Breast epithelium (tissue), 4 donors: Measurements from ENCODE around the gene OSBPL3. TPM values are rescaled to one million over a fixed set of nuclear protein-coding genes. Genes with fewer than 3 reads are reported as not detected.

Experiments used
- DNase-seq, 2 donors: peaks; one replicate each; pipeline ENCODE4 v3.0.0-alpha.2; 2019; ENCODE audit warnings: low spot score in 2 of 2
- H3K27ac ChIP-seq, 2 donors: fragments of 200-600 bp; sonication (generic) in 1 of 2; one replicate each; pipeline ENCODE4 v1.5.1; 2016 to 2019; ENCODE audit warnings: mild to moderate bottlenecking in 1 of 2
- H3K27me3 ChIP-seq, 2 donors: fragments of 200-600 bp; sonication (generic) in 1 of 2; one replicate each; pipeline versions ENCODE4 v1.5.1 to v1.6.0; 2017 to 2019; ENCODE audit warnings: control low read depth in 1 of 2, mild to moderate bottlenecking in 1 of 2
- H3K36me3 ChIP-seq: fragments of 200-600 bp; one replicate; pipeline ENCODE4 v1.5.1; 2019
- H3K4me1 ChIP-seq, 2 donors: fragments of 200-600 bp; sonication (generic); one replicate each; pipeline ENCODE4 v1.5.1; 2016 to 2019; ENCODE audit warnings: control low read depth in 1 of 2
- H3K4me3 ChIP-seq, 3 donors: fragments of 200-600 bp; sonication (generic); 1 replicate in 2 of 3; 2 replicates in 1 of 3; pipeline ENCODE4 v1.5.1; 2016 to 2019; ENCODE audit warnings: mild to moderate bottlenecking in 3 of 3, moderate library complexity in 2 of 3
- H3K9me3 ChIP-seq, 2 donors: fragments of 200-600 bp; sonication (generic) in 1 of 2; one replicate each; pipeline ENCODE4 v1.5.1; 2016 to 2019; ENCODE audit warnings: control low read depth in 1 of 2
- POLR2A ChIP-seq: fragments of 450-650 bp; IDR thresholded peaks from one replicate; pipeline ENCODE4 v1.6.1; 2016; ENCODE audit warnings: antibody characterized with exemption, mild to moderate bottlenecking, moderate library complexity
- POLR2AphosphoS5 ChIP-seq, 3 donors: sonication (generic); formaldehyde crosslinking; IDR thresholded peaks; one replicate each; pipeline ENCODE4 v1.6.1; 2017; ENCODE audit warnings: antibody characterized with exemption in 3 of 3
- intact Hi-C: fragments of 100-400 bp; cut with DNase I; formaldehyde crosslinking; loops from one replicate; pipeline ENCODE4 v1.15.1; 2023; ENCODE audit warnings: low total_unique reads
- total RNA-seq, 3 donors: library from RNA; depleted of rRNA; stranded (reverse); fragments of >200 nt; gene quantifications; one replicate each; pipeline ENCODE4 v1.1.0, GENCODE V29; 2016
- TF ChIP-seq, protein P1 (sequence below), 3 donors: fragments of 450-650 bp; IDR thresholded peaks; one replicate each; pipeline ENCODE4 v1.5.1; 2016 to 2017; ENCODE audit warnings: antibody characterized with exemption in 3 of 3, mild to moderate bottlenecking in 3 of 3, moderate library complexity in 3 of 3

OSBPL3 gene
- total RNA-seq, 3 donors from 2014 or later, result 6.4 to 20.5 (median 8.5) TPM

DNA sequence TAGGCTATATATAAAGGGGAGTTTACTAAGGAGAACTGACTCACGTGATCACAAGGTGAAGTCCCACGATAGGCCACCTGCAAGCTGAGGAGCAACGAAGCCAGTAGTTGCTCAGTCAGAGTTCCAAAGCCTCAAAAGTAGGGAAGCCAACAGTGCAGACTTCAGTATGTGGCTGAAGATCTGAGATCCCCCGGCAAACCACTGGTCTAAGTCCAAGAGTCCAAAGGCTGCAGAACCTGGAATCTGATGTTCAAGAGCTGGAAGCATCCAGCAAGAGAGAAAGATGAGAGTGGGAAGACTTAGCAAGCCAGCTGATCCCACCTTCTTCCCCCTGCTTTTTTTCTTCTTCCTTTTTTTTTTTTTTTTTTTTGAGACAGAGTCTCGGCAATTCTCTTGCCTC, 195.7 kb downstream of the OSBPL3 start:
- H3K36me3 ChIP-seq, result no peaks in the 10 kb centered on the region
- no peak for DNase-seq
- H3K9me3 ChIP-seq, result no peaks in the 10 kb centered on the region
- no peak overlapping the region for H3K4me3 ChIP-seq
- intact Hi-C loops, result no loop called here
- no peaks in the 10 kb centered on the region for H3K4me1 ChIP-seq
- H3K27me3 ChIP-seq, result no peaks in the 10 kb centered on the region
- TF ChIP-seq, protein P1, sequence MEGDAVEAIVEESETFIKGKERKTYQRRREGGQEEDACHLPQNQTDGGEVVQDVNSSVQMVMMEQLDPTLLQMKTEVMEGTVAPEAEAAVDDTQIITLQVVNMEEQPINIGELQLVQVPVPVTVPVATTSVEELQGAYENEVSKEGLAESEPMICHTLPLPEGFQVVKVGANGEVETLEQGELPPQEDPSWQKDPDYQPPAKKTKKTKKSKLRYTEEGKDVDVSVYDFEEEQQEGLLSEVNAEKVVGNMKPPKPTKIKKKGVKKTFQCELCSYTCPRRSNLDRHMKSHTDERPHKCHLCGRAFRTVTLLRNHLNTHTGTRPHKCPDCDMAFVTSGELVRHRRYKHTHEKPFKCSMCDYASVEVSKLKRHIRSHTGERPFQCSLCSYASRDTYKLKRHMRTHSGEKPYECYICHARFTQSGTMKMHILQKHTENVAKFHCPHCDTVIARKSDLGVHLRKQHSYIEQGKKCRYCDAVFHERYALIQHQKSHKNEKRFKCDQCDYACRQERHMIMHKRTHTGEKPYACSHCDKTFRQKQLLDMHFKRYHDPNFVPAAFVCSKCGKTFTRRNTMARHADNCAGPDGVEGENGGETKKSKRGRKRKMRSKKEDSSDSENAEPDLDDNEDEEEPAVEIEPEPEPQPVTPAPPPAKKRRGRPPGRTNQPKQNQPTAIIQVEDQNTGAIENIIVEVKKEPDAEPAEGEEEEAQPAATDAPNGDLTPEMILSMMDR (IDR thresholded peaks at IDR 0.05), result no peak
- TF ChIP-seq POLR2AphosphoS5 (IDR thresholded peaks at IDR 0.05), result no peak
- no peak for TF ChIP-seq POLR2A
- H3K27ac ChIP-seq, result no peak overlapping the region

DNA sequence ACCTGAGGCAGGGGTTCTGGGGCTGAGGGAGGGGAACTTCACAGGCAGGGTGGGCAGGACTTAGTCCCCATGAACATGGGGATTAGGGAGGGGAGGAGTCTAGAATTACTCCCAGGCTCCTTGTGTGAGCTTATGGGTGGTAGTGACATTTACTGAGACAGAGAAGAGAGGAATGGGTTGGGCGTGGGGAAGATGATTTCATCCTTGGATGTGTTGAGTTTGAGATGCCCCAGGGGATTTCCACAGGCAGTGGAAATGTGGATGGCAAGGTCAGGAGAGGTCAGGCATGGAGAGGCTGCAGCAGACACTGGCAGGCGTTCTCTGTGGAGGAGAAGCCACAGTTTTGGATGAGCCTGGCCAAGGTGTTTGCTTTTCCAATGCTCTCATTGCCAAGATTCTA, 196.3 kb downstream of the OSBPL3 start:
- Histone ChIP-seq H3K27me3 (no peaks in the 10 kb centered on the region), H3K36me3 (no peaks in the 10 kb centered on the region), H3K4me3 (no peak overlapping the region), H3K9me3 (no peaks in the 10 kb centered on the region), H3K27ac (no peak overlapping the region), H3K4me1 (no peaks in the 10 kb centered on the region)
- intact Hi-C loops, result loop anchor here (2.0 kb wide), 1 partner anchor 59 kb away; no protein-coding TSS in a partner anchor
- no peak for DNase-seq
- no peak for TF ChIP-seq POLR2A
- no peak for TF ChIP-seq POLR2AphosphoS5 (IDR thresholded peaks at IDR 0.05)
- TF ChIP-seq, protein P1 (IDR thresholded peaks at IDR 0.05), result no peak

DNA sequence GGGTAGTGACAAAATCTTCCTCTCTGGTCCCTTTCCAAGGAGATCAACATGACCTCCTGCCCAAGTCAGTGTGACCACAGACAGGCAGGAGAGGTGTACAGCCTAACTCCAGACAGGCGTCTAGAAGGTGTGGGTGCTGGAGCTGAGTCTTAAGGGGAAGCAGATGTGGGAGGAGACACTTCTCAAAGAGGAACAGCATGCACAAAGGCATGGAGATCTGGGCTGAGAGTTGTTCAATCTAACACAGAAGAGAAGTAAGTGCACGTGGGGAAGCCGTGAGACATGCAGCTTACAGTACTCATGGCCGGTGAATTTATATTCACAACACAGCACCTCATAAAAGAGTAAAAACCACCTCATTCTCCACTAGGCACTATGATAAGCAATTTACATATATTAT, 198.9 kb downstream of the OSBPL3 start:
- Histone ChIP-seq H3K9me3 (no peaks in the 10 kb centered on the region), H3K4me1 (no peaks in the 10 kb centered on the region), H3K27ac (no peak overlapping the region), H3K4me3 (no peak overlapping the region), H3K27me3 (no peaks in the 10 kb centered on the region), H3K36me3 (no peaks in the 10 kb centered on the region)
- no peak for DNase-seq
- intact Hi-C loops, result no loop called here
- TF ChIP-seq POLR2A (no peak), POLR2AphosphoS5 (IDR thresholded peaks at IDR 0.05) (no peak)
- TF ChIP-seq, protein P1 (IDR thresholded peaks at IDR 0.05), result no peak

DNA sequence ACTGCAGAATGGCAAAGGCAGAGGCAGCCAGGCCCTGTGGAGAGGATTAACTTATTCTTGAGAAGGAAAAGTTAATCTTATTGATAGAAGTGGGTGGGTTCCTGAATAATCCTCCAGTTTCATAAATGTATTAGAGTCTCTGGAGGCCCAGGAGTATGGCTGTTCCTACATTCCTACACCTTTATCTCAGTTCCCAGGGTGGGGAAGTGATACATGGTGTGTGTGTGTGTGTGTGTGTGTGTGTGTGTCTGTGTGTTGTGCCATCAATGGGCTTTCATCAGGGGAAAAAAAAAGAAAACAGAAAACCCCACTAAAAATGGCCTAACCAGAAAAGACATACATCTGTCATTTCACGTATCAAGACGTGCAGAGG, 200.7 kb downstream of the OSBPL3 start:
- Histone ChIP-seq H3K27me3 (no peaks in the 10 kb centered on the region), H3K27ac (peak overlapping the region in 1 of 2 donors; percentile 66), H3K9me3 (no peaks in the 10 kb centered on the region), H3K4me3 (no peak overlapping the region), H3K4me1 (no peaks in the 10 kb centered on the region), H3K36me3 (no peaks in the 10 kb centered on the region)
- intact Hi-C loops, result no loop called here
- TF ChIP-seq, protein P1 (IDR thresholded peaks at IDR 0.05), result no peak
- TF ChIP-seq POLR2AphosphoS5 (IDR thresholded peaks at IDR 0.05), result no peak
- TF ChIP-seq POLR2A, result no peak
- no peak for DNase-seq

DNA sequence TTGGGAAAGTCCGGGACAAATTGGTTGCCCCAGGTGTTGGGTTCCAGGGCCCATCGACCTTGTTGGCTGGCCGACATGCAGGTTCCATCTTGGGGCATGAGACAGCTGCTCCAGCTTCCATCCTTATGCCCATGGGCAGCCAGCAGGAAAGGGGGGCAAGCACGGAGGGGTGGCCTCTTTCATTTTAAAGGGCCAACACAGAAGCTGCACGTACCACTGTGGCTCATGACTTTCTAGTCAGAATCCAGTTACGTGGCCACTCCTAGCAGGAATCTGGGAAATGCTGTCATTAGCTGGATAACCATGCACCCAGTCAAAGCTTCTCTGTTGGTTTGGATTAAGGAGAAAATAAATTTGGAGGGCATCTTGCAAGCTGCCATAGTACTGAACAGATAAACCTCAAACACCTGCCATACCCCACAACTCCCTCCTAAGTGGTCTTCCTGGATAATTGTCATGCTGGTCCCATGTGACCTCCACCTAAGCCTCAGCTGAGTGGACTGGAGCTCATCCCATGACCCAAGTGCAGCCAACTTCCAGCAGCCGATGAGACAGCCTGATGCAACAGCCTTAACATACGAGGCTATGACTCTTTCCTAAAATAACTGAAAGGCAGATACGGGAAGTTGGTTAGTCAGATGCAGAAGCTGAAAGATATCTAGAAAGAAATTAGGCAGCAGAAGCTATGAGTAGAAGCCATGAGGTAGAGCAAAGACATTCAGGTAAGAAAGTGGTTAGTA, 201.3 kb downstream of the OSBPL3 start:
- Histone ChIP-seq H3K4me3 (no peak overlapping the region), H3K4me1 (no peaks in the 10 kb centered on the region), H3K27me3 (no peaks in the 10 kb centered on the region), H3K27ac (peak overlapping the region in 1 of 2 donors; percentile 71), H3K36me3 (no peaks in the 10 kb centered on the region), H3K9me3 (no peaks in the 10 kb centered on the region)
- TF ChIP-seq, protein P1 (IDR thresholded peaks at IDR 0.05), result no peak
- TF ChIP-seq POLR2AphosphoS5 (IDR thresholded peaks at IDR 0.05), result peak in 1 of 3 donors; percentile 67
- intact Hi-C loops, result no loop called here
- peak in 1 of 2 donors; percentile 26 for DNase-seq
